ENCODE data around the gene TFCP2L1. TPM values are rescaled to one million over a fixed set of nuclear protein-coding genes. Genes with fewer than 3 reads are reported as not detected.

Gene TFCP2L1
- total RNA-seq, 1 donor from 2014 or later: 12.3 TPM

- TF ChIP-seq CTCF (conservative IDR thresholded peaks at IDR 0.05; ENCODE audit: low read depth, low read length): no peak
- no peak for DNase-seq (ENCODE audit: low read depth)
- H3K4me3 ChIP-seq (ENCODE audit: low read depth, low read length): no peak overlapping the region
Measured at GRCh38 chr2:121186261-121186660, 98.7 kb downstream of the TFCP2L1 start.

GRCh38 chr2:121185571-121186074 is 99.4 kb downstream of the TFCP2L1 start:
- DNase-seq (ENCODE audit: low read depth): no peak
- no peak for TF ChIP-seq CTCF (conservative IDR thresholded peaks at IDR 0.05; ENCODE audit: low read depth, low read length)
- no peak overlapping the region for H3K4me3 ChIP-seq (ENCODE audit: low read depth, low read length)

DNA sequence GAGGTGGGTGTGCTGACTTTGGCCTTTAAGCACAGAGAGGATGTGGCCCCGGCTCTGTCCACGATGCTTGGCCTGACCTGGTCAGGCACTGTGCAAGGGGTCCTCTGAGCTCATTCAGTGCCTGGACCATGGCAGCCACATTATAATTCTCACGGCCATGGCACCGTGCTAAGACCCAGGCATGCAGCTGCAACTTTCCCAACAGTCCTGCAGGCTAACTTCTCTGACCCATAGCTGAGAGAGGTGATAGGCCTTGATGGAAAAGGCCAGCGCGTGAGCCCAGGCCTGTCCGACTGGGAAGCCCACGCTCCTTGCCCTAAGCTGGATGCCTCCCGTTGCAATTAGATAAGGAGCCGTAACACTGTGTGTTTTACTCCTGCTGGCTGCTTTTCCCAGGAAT is 99.9 kb downstream of the TFCP2L1 start:
- no peak overlapping the region for H3K4me3 ChIP-seq (ENCODE audit: low read depth, low read length)
- no peak for DNase-seq (ENCODE audit: low read depth)
- no peak for TF ChIP-seq CTCF (conservative IDR thresholded peaks at IDR 0.05; ENCODE audit: low read depth, low read length)

DNA sequence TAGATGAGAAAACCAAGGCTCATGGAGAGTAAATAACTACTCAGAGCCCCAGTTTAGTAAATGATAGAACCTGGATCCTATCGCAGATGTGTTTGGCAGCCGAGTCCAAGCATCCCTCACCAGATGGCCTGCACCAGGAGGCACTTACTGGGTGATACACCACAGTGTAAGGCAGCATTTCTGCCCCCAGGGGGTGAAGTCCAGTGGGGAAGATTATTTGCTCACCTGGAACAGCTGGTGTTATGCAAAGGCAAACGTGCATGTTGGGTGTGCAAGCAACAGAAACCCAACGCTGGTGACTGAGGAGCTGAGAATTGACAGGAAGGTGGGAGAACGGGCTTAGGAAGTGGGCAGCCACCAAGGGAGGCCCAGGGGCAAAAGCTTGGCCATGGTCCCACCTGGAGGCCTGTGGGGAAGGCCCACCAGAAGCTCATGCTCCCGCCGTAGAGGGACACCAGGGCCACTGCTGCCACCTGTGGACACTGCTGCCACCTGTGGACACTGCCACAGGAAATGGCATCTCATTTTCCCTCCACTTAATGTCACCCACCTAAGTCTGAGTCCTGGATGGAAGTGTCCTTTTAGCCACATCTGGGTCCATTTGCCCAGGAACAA is 100.6 kb downstream of the TFCP2L1 start:
- no peak for DNase-seq (ENCODE audit: low read depth)
- no peak for TF ChIP-seq CTCF (conservative IDR thresholded peaks at IDR 0.05; ENCODE audit: low read depth, low read length)
- no peak overlapping the region for H3K4me3 ChIP-seq (ENCODE audit: low read depth, low read length)

GRCh38 chr2:121182520-121182919 is 102.5 kb downstream of the TFCP2L1 start:
- TF ChIP-seq CTCF (conservative IDR thresholded peaks at IDR 0.05; ENCODE audit: low read depth, low read length): no peak
- DNase-seq (ENCODE audit: low read depth): no peak

DNA sequence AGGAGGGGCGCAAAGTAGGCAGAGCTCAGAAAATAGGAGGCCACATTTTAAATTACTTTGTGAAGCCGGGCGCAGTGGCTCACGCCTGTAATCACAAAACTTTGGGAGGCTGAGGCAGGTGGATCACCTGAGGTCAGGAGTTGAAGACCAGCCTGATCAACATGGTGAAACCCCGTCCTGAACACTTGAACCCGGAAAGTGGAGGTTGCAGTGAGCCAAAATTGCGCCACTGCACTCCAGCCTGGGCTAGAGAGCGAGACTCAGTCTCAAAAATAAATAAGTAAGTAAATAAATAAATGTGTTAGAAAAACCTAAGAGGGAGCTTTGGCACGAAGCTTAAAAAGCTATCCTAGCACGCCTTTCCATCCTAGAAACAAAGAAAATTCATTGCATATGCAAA is 105.5 kb downstream of the TFCP2L1 start:
- no peak overlapping the region for H3K4me3 ChIP-seq (ENCODE audit: low read depth, low read length)
- no peak for TF ChIP-seq CTCF (conservative IDR thresholded peaks at IDR 0.05; ENCODE audit: low read depth, low read length)
- DNase-seq (ENCODE audit: low read depth): no peak

More at GRCh38 chr2:121182520-121182919, 102.5 kb downstream of the TFCP2L1 start:
- H3K4me3 ChIP-seq (ENCODE audit: low read depth, low read length): no peak overlapping the region

GRCh38 chr2:121178730-121179129 is 106.3 kb downstream of the TFCP2L1 start:
- no peak overlapping the region for H3K4me3 ChIP-seq (ENCODE audit: low read depth, low read length)
- no peak for TF ChIP-seq CTCF (conservative IDR thresholded peaks at IDR 0.05; ENCODE audit: low read depth, low read length)
- no peak for DNase-seq (ENCODE audit: low read depth)
